DOHH2 (cell line): ENCODE measurements around the gene ALG1.

Experiments used
- H3F3A ChIP-seq: fragments of 200-600 bp; sonication (generic), shearing (Covaris generic); 2 replicates; pipeline ENCODE4 v1.6.0; 2016; ENCODE audit warnings: antibody characterized with exemption, mild to moderate bottlenecking; ENCODE audit not compliant: control insufficient read depth, insufficient read depth
- H3K27ac ChIP-seq: fragments of 200-600 bp; sonication (generic); 2 replicates; pipeline ENCODE4 v1.5.1; 2014; ENCODE audit warnings: low read depth, mild to moderate bottlenecking, low read length, moderate library complexity
- H3K27me3 ChIP-seq: fragments of 200-600 bp; sonication (generic); 2 replicates; pipeline ENCODE4 v1.6.1; 2014; ENCODE audit warnings: mild to moderate bottlenecking, low read length, mixed read lengths; ENCODE audit not compliant: control insufficient read depth
- H3K36me3 ChIP-seq: fragments of 200-600 bp; sonication (generic); 2 replicates; pipeline ENCODE4 v1.6.1; 2014; ENCODE audit warnings: mild to moderate bottlenecking, low read length, moderate library complexity, mixed read lengths; ENCODE audit not compliant: control insufficient read depth
- H3K4me1 ChIP-seq: fragments of 200-600 bp; sonication (generic); 2 replicates; pipeline ENCODE4 v1.6.1; 2014; ENCODE audit warnings: mild to moderate bottlenecking, low read length, mixed read lengths; ENCODE audit not compliant: control insufficient read depth
- H3K4me2 ChIP-seq: fragments of 200-600 bp; sonication (generic); 2 replicates; pipeline ENCODE4 v1.6.0; 2014; ENCODE audit warnings: mild to moderate bottlenecking, low read length, moderate library complexity
- H3K4me3 ChIP-seq: fragments of 200-600 bp; sonication (generic); 2 replicates; pipeline ENCODE4 v1.5.1; 2014; ENCODE audit warnings: mild to moderate bottlenecking, low read length, mixed read lengths
- H3K79me2 ChIP-seq: fragments of 200-600 bp; sonication (generic); 2 replicates; pipeline ENCODE4 v1.6.1; 2014; ENCODE audit warnings: mild to moderate bottlenecking, low read length, mixed read lengths; ENCODE audit not compliant: control insufficient read depth
- H3K9me2 ChIP-seq: fragments of 200-600 bp; sonication (generic); replicated peaks from 2 replicates; pipeline ENCODE4 v1.6.1; 2014; ENCODE audit warnings: mild to moderate bottlenecking, low read length, mixed read lengths; ENCODE audit not compliant: control insufficient read depth
- H3K9me3 ChIP-seq: fragments of 200-600 bp; sonication (generic); 2 replicates; pipeline ENCODE4 v1.6.1; 2014; ENCODE audit warnings: antibody characterized with exemption, low read length, mixed read lengths; ENCODE audit not compliant: control insufficient read depth, insufficient read depth
- H4K20me1 ChIP-seq: fragments of 200-600 bp; sonication (generic); 2 replicates; pipeline ENCODE4 v1.6.0; 2014; ENCODE audit warnings: low read depth, mild to moderate bottlenecking, antibody characterized with exemption, low read length, moderate library complexity; ENCODE audit not compliant: control insufficient read depth, insufficient read depth
- CTCF ChIP-seq: fragments of 200-600 bp; sonication (generic); IDR thresholded peaks from one replicate; pipeline ENCODE4 v1.5.1; 2014; ENCODE audit warnings: antibody characterized with exemption, mild to moderate bottlenecking, low read depth, low read length; ENCODE audit not compliant: poor library complexity, severe bottlenecking
- EZH2phosphoT487 ChIP-seq: fragments of 200-600 bp; sonication (generic); IDR thresholded peaks from 2 replicates; pipeline ENCODE4 v1.6.1; 2017; ENCODE audit warnings: borderline replicate concordance, mild to moderate bottlenecking, antibody characterized with exemption, low read length, moderate library complexity, mixed read lengths

ALG1 gene

GRCh38 chr16:5060073-5060641 is 11.5 kb upstream of the ALG1 start:
- no peak overlapping the region for H3K27ac ChIP-seq

GRCh38 chr16:5062051-5062450 is 9.6 kb upstream of the ALG1 start:
- TF ChIP-seq EZH2phosphoT487 (no peak), CTCF (no peak)
- H3K79me2 ChIP-seq: no peaks in the 10 kb centered on the region
- H3K4me3 ChIP-seq: no peak overlapping the region
- H4K20me1 ChIP-seq: no peaks in the 10 kb centered on the region
- H3K9me2 ChIP-seq: no peaks in the 10 kb centered on the region
- H3K9me3 ChIP-seq: no peaks in the 10 kb centered on the region
- no peak overlapping the region for H3K4me2 ChIP-seq
- no peaks in the 10 kb centered on the region for H3K4me1 ChIP-seq
- H3F3A ChIP-seq: no peaks in the 10 kb centered on the region
- H3K27me3 ChIP-seq: peaks cover 5% of the 10 kb centered on the region; the same call in 1 of the 2 replicates
- no peaks in the 10 kb centered on the region for H3K36me3 ChIP-seq
- H3K27ac ChIP-seq: no peak overlapping the region

More at GRCh38 chr16:5060073-5060641, 11.5 kb upstream of the ALG1 start:
- Histone ChIP-seq H3K4me1 (no peaks in the 10 kb centered on the region), H3K79me2 (no peaks in the 10 kb centered on the region), H3K4me2 (no peak overlapping the region), H3K9me2 (no peaks in the 10 kb centered on the region), H4K20me1 (no peaks in the 10 kb centered on the region), H3K36me3 (no peaks in the 10 kb centered on the region), H3K27me3 (peaks cover 5% of the 10 kb centered on the region; the same call in 1 of the 2 replicates), H3F3A (no peaks in the 10 kb centered on the region), H3K4me3 (no peak overlapping the region), H3K9me3 (no peaks in the 10 kb centered on the region)
- TF ChIP-seq EZH2phosphoT487 (no peak), CTCF (no peak)

DNA sequence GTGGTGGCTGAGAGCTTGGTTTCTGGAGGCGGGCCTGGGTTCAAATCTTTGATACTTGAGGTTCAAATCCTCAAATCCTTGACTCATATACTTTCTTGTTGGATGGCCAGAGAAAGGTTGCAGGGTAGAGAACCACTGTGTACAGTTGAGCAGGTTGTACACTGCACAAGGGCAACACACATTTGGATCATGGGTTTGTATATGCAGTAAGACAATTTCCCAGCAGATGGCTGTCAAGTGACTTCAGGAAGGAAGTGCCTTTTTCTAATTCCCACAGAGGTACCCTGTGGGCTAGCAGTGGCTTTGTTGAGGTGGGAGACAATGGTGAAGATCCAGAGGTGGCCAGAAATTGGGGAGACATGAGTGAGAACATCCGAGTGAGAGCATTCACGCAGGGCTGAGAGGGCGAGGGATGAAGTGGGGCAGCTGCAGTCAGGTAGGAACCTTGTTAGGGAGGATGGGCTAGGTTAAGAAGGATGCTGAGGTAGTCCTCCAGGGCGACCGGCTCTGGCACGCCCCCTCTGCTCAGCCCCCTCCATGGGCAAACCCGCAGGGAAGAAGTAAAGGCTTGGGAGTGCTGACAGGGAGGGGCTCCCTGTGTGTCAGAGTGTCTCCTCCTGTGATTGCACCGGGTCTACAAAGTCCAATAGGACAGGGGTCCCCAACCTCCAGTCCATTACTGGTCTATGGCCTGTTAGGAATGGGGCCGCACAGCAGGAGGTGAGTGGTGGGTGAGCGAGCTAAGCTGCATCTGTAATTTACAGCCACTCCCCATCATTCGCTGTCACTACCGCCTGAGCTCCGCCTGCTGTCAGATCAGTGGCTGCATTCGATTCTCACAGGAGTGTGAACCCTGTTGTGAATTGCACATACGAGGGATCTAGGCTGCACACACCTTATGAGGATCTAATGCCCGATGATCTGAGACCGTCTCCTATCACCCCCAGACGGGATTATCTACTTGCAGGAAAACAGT is 8.6 kb upstream of the ALG1 start:
- no peaks in the 10 kb centered on the region for H3K9me2 ChIP-seq
- H3K79me2 ChIP-seq: no peaks in the 10 kb centered on the region
- H3K36me3 ChIP-seq: no peaks in the 10 kb centered on the region
- no peaks in the 10 kb centered on the region for H4K20me1 ChIP-seq
- no peaks in the 10 kb centered on the region for H3K9me3 ChIP-seq
- no peak overlapping the region for H3K4me3 ChIP-seq
- TF ChIP-seq EZH2phosphoT487 (no peak), CTCF (peak; percentile 19)
- no peaks in the 10 kb centered on the region for H3F3A ChIP-seq
- no peaks in the 10 kb centered on the region for H3K4me1 ChIP-seq
- no peak overlapping the region for H3K4me2 ChIP-seq
- H3K27ac ChIP-seq: no peak overlapping the region
- peaks cover 10% of the 10 kb centered on the region; the same call in 1 of the 2 replicates for H3K27me3 ChIP-seq
